Measurements from ENCODE around the gene IQSEC1.

DNA sequence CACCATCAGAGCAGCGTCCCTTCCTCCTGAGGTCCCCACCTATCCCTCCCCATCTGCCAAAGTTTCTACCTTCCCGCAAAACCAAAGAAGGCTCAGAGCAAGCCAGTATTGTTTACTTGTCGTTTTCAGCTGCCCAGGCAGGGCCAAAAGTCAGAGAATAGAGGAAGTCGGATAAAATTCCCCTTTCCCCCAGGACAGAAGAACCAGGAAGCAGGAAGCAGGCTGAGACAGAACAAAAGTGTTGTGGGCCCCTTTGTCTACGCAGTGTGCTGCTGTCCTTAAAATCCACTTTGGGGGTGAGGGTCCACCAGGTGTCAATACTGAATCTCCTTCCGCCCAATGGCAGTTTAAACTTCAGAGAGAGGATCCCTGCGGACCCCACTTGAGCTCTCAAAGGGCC lies 213.4 kb downstream of the IQSEC1 start:
- TF ChIP-seq, protein P1, sequence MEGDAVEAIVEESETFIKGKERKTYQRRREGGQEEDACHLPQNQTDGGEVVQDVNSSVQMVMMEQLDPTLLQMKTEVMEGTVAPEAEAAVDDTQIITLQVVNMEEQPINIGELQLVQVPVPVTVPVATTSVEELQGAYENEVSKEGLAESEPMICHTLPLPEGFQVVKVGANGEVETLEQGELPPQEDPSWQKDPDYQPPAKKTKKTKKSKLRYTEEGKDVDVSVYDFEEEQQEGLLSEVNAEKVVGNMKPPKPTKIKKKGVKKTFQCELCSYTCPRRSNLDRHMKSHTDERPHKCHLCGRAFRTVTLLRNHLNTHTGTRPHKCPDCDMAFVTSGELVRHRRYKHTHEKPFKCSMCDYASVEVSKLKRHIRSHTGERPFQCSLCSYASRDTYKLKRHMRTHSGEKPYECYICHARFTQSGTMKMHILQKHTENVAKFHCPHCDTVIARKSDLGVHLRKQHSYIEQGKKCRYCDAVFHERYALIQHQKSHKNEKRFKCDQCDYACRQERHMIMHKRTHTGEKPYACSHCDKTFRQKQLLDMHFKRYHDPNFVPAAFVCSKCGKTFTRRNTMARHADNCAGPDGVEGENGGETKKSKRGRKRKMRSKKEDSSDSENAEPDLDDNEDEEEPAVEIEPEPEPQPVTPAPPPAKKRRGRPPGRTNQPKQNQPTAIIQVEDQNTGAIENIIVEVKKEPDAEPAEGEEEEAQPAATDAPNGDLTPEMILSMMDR (conservative IDR thresholded peaks at IDR 0.05 in 1 of 2, IDR thresholded peaks at IDR 0.05 in 1 of 2; ENCODE audit: low read depth in 1 of 2, low read length in 2 of 2), result no peak
- no peak for TF ChIP-seq EZH2 (IDR thresholded peaks at IDR 0.05; ENCODE audit: low read length, missing control alignments)
